DOHH2 (cell line): ENCODE results near the gene RAET1G.
"Not testable (repeated sequence)": the region's sequence is repeated elsewhere in the genome, so short reads cannot be mapped to it uniquely, and the experiment has no call there.

Experiments
- CTCF ChIP-seq: fragments of 200-600 bp; sonication (generic); IDR thresholded peaks from one replicate; pipeline ENCODE4 v1.5.1; 2014; ENCODE audit warnings: antibody characterized with exemption, mild to moderate bottlenecking, low read depth, low read length; ENCODE audit not compliant: poor library complexity, severe bottlenecking
- EZH2phosphoT487 ChIP-seq: fragments of 200-600 bp; sonication (generic); IDR thresholded peaks from 2 replicates; pipeline ENCODE4 v1.6.1; 2017; ENCODE audit warnings: borderline replicate concordance, mild to moderate bottlenecking, antibody characterized with exemption, low read length, moderate library complexity, mixed read lengths

- not testable (repeated sequence) for TF ChIP-seq CTCF, EZH2phosphoT487
These were observed 20.4 kb upstream of the RAET1G start for GRCh38 chr6:149943321-149943720.
